HEK293 (cell line): Measurements from ENCODE around the gene ITPRIPL1.

Source experiments
- GLIS2 ChIP-seq: fragments of 450-650 bp; formaldehyde crosslinking; IDR thresholded peaks from 2 replicates; pipeline ENCODE4 v1.5.1; 2016; ENCODE audit warnings: missing biosample characterization, missing genetic modification characterization
- MEIS1 ChIP-seq: sonication (generic); formaldehyde crosslinking; IDR thresholded peaks from 2 replicates; pipeline ENCODE4 v1.8.1; 2022; ENCODE audit warnings: missing genetic modification reagents, mild to moderate bottlenecking, borderline replicate concordance
- OSR2 ChIP-seq: fragments of 450-650 bp; formaldehyde crosslinking; IDR thresholded peaks from 2 replicates; pipeline ENCODE4 v1.5.1; 2016; ENCODE audit warnings: missing biosample characterization, missing genetic modification characterization
- SETDB1 ChIP-seq: IDR thresholded peaks from one replicate; pipeline ENCODE4 v1.6.1; 2017; ENCODE audit warnings: mild to moderate bottlenecking, low read length, moderate library complexity, mixed read lengths; ENCODE audit not compliant: insufficient read length
- WT1 ChIP-seq: fragments of 450-650 bp; formaldehyde crosslinking; IDR thresholded peaks from 2 replicates; pipeline ENCODE4 v1.5.1; 2016; ENCODE audit warnings: missing biosample characterization, missing genetic modification characterization
- YY1 ChIP-seq: fragments of 450-650 bp; formaldehyde crosslinking; IDR thresholded peaks from 2 replicates; pipeline ENCODE4 v1.5.1; 2018; ENCODE audit warnings: missing biosample characterization, missing genetic modification characterization
- ZBTB1 ChIP-seq: fragments of 450-650 bp; formaldehyde crosslinking; IDR thresholded peaks from 2 replicates; pipeline ENCODE4 v1.5.1; 2016; ENCODE audit warnings: missing biosample characterization, missing genetic modification characterization
- ZBTB49 ChIP-seq: fragments of 450-650 bp; formaldehyde crosslinking; IDR thresholded peaks from 2 replicates; pipeline ENCODE4 v1.5.1; 2016; ENCODE audit warnings: missing biosample characterization, missing genetic modification characterization, low read depth
- ZBTB8A ChIP-seq: fragments of 450-650 bp; formaldehyde crosslinking; IDR thresholded peaks from 2 replicates; pipeline ENCODE4 v1.5.1; 2016; ENCODE audit warnings: missing biosample characterization, missing genetic modification characterization
- ZEB2 ChIP-seq: fragments of 450-650 bp; formaldehyde crosslinking; IDR thresholded peaks from 2 replicates; pipeline ENCODE4 v1.5.1; 2016; ENCODE audit warnings: missing biosample characterization, missing genetic modification characterization
- ZNF114 ChIP-seq: fragments of 450-650 bp; formaldehyde crosslinking; IDR thresholded peaks from 2 replicates; pipeline ENCODE4 v1.5.0; 2017; ENCODE audit warnings: missing biosample characterization, missing genetic modification characterization
- ZNF132 ChIP-seq: fragments of 450-650 bp; formaldehyde crosslinking; IDR thresholded peaks from 2 replicates; pipeline ENCODE4 v1.5.1; 2017; ENCODE audit warnings: missing biosample characterization, missing genetic modification characterization, borderline replicate concordance
- ZNF133 ChIP-seq: fragments of 450-650 bp; formaldehyde crosslinking; IDR thresholded peaks from 2 replicates; pipeline ENCODE4 v1.5.1; 2016; ENCODE audit warnings: missing biosample characterization, missing genetic modification characterization
- ZNF138 ChIP-seq: fragments of 450-650 bp; formaldehyde crosslinking; IDR thresholded peaks from 2 replicates; pipeline ENCODE4 v1.5.1; 2016; ENCODE audit warnings: missing biosample characterization, missing genetic modification characterization, borderline replicate concordance
- ZNF140 ChIP-seq: fragments of 450-650 bp; formaldehyde crosslinking; IDR thresholded peaks from 2 replicates; pipeline ENCODE4 v1.5.1; 2016; ENCODE audit warnings: missing biosample characterization, missing genetic modification characterization
- ZNF146 ChIP-seq: fragments of 450-650 bp; formaldehyde crosslinking; IDR thresholded peaks from 2 replicates; pipeline ENCODE4 v1.5.1; 2016; ENCODE audit warnings: missing biosample characterization, missing genetic modification characterization
- ZNF239 ChIP-seq: fragments of 450-650 bp; formaldehyde crosslinking; IDR thresholded peaks from 2 replicates; pipeline ENCODE4 v1.5.1; 2016; ENCODE audit warnings: missing biosample characterization, missing genetic modification characterization
- ZNF311 ChIP-seq: fragments of 450-650 bp; formaldehyde crosslinking; IDR thresholded peaks from 2 replicates; pipeline ENCODE4 v1.5.1; 2017; ENCODE audit warnings: missing biosample characterization, missing genetic modification characterization, borderline replicate concordance
- ZNF354C ChIP-seq: fragments of 450-650 bp; formaldehyde crosslinking; IDR thresholded peaks from 2 replicates; pipeline ENCODE4 v1.5.1; 2016; ENCODE audit warnings: missing biosample characterization, missing genetic modification characterization, low read depth, borderline replicate concordance
- ZNF404 ChIP-seq: fragments of 450-650 bp; formaldehyde crosslinking; IDR thresholded peaks from 2 replicates; pipeline ENCODE4 v1.5.1; 2017; ENCODE audit warnings: missing biosample characterization, missing genetic modification characterization
- ZNF426 ChIP-seq: fragments of 450-650 bp; formaldehyde crosslinking; IDR thresholded peaks from 2 replicates; pipeline ENCODE4 v1.5.1; 2017; ENCODE audit warnings: missing biosample characterization, missing genetic modification characterization, mild to moderate bottlenecking, inconsistent platforms, moderate library complexity
- ZNF473 ChIP-seq: fragments of 450-650 bp; formaldehyde crosslinking; IDR thresholded peaks from 2 replicates; pipeline ENCODE4 v1.5.1; 2017; ENCODE audit warnings: missing biosample characterization, missing genetic modification characterization
- ZNF670 ChIP-seq: fragments of 450-650 bp; formaldehyde crosslinking; IDR thresholded peaks from 2 replicates; pipeline ENCODE4 v1.5.1; 2016; ENCODE audit warnings: missing biosample characterization, missing genetic modification characterization, low read depth
- ZNF76 ChIP-seq: fragments of 450-650 bp; formaldehyde crosslinking; IDR thresholded peaks from 2 replicates; pipeline ENCODE4; 2016; ENCODE audit warnings: low read depth, missing biosample characterization, missing genetic modification characterization, borderline replicate concordance
- ZNF785 ChIP-seq: fragments of 450-650 bp; formaldehyde crosslinking; IDR thresholded peaks from 2 replicates; pipeline ENCODE4 v1.5.1; 2016; ENCODE audit warnings: missing biosample characterization, missing genetic modification characterization
- ZNF837 ChIP-seq: fragments of 450-650 bp; formaldehyde crosslinking; IDR thresholded peaks from 2 replicates; pipeline ENCODE4 v1.5.1; 2016; ENCODE audit warnings: missing biosample characterization, missing genetic modification characterization
- ZSCAN18 ChIP-seq: fragments of 450-650 bp; formaldehyde crosslinking; IDR thresholded peaks from 2 replicates; pipeline ENCODE4 v1.5.1; 2016; ENCODE audit warnings: missing biosample characterization, missing genetic modification characterization
- TF ChIP-seq, protein P1 (sequence below): fragments of 450-650 bp; formaldehyde crosslinking; IDR thresholded peaks from 2 replicates; pipeline ENCODE4 v1.5.1; 2017; ENCODE audit warnings: missing biosample characterization, missing genetic modification characterization
- TF ChIP-seq, protein P2 (sequence below): fragments of 450-650 bp; formaldehyde crosslinking; IDR thresholded peaks from 2 replicates; pipeline ENCODE4 v1.5.1; 2016; ENCODE audit warnings: missing biosample characterization, missing genetic modification characterization, borderline replicate concordance
- TF ChIP-seq, protein P3 (sequence below): fragments of 450-650 bp; formaldehyde crosslinking; IDR thresholded peaks from 2 replicates; pipeline ENCODE4 v1.5.1; 2016; ENCODE audit warnings: missing biosample characterization, missing genetic modification characterization

Gene ITPRIPL1

DNA sequence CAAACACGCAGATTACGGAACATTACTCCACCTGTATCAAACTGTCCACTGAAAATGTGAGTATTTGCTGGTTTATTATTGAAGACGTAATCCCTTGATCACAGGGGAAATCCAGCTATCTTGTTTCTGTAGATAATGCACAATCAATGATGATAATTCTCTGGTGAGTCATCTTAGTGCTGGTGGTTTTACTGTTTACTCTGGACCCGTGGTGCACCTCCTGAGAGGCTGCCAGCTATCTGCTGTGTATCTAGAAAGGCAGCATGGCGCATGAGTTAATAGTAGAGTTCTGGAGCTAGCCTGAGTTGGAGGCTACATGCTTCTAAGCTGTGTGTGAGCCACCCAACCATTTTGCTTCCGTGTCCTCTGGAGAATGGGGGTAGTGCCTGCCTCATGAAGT lies 17.0 kb downstream of the ITPRIPL1 start (continued):
- TF ChIP-seq ZNF138 (tag by site-specific recombination) (no peak), ZNF76 (no peak), ZNF133 (tag by site-specific recombination) (no peak), ZEB2 (peak; percentile 48; the same call in 1 of the 2 replicates), OSR2 (tag by site-specific recombination) (peak; percentile 24; the same call in 1 of the 2 replicates), SETDB1 (no peak), ZBTB49 (tag by site-specific recombination) (no peak), ZBTB1 (tag by site-specific recombination) (no peak), ZNF146 (tag by site-specific recombination) (no peak), ZNF426 (tag by site-specific recombination) (no peak), ZNF473 (tag by site-specific recombination) (no peak), WT1 (no peak), ZBTB8A (tag by site-specific recombination) (no peak), ZNF837 (tag by site-specific recombination) (no peak), ZNF670 (tag by site-specific recombination) (no peak), MEIS1 (CRISPR knock-in tag) (no peak), YY1 (tag by site-specific recombination) (no peak), GLIS2 (tag by site-specific recombination) (no peak), ZNF404 (tag by site-specific recombination) (no peak), ZNF785 (tag by site-specific recombination) (no peak), ZNF354C (tag by site-specific recombination) (no peak), ZSCAN18 (tag by site-specific recombination) (no peak), ZNF114 (no peak), ZNF132 (tag by site-specific recombination) (no peak), ZNF239 (tag by site-specific recombination) (no peak), ZNF140 (tag by site-specific recombination) (no peak), ZNF311 (no peak)
- TF ChIP-seq, protein P1, sequence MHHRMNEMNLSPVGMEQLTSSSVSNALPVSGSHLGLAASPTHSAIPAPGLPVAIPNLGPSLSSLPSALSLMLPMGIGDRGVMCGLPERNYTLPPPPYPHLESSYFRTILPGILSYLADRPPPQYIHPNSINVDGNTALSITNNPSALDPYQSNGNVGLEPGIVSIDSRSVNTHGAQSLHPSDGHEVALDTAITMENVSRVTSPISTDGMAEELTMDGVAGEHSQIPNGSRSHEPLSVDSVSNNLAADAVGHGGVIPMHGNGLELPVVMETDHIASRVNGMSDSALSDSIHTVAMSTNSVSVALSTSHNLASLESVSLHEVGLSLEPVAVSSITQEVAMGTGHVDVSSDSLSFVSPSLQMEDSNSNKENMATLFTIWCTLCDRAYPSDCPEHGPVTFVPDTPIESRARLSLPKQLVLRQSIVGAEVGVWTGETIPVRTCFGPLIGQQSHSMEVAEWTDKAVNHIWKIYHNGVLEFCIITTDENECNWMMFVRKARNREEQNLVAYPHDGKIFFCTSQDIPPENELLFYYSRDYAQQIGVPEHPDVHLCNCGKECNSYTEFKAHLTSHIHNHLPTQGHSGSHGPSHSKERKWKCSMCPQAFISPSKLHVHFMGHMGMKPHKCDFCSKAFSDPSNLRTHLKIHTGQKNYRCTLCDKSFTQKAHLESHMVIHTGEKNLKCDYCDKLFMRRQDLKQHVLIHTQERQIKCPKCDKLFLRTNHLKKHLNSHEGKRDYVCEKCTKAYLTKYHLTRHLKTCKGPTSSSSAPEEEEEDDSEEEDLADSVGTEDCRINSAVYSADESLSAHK (tag by site-specific recombination): no peak
- TF ChIP-seq, protein P2, sequence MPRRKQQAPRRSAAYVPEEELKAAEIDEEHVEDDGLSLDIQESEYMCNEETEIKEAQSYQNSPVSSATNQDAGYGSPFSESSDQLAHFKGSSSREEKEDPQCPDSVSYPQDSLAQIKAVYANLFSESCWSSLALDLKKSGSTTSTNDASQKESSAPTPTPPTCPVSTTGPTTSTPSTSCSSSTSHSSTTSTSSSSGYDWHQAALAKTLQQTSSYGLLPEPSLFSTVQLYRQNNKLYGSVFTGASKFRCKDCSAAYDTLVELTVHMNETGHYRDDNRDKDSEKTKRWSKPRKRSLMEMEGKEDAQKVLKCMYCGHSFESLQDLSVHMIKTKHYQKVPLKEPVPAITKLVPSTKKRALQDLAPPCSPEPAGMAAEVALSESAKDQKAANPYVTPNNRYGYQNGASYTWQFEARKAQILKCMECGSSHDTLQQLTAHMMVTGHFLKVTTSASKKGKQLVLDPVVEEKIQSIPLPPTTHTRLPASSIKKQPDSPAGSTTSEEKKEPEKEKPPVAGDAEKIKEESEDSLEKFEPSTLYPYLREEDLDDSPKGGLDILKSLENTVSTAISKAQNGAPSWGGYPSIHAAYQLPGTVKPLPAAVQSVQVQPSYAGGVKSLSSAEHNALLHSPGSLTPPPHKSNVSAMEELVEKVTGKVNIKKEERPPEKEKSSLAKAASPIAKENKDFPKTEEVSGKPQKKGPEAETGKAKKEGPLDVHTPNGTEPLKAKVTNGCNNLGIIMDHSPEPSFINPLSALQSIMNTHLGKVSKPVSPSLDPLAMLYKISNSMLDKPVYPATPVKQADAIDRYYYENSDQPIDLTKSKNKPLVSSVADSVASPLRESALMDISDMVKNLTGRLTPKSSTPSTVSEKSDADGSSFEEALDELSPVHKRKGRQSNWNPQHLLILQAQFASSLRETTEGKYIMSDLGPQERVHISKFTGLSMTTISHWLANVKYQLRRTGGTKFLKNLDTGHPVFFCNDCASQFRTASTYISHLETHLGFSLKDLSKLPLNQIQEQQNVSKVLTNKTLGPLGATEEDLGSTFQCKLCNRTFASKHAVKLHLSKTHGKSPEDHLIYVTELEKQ: peak; percentile 33; the same call in 1 of the 2 replicates
- TF ChIP-seq, protein P3, sequence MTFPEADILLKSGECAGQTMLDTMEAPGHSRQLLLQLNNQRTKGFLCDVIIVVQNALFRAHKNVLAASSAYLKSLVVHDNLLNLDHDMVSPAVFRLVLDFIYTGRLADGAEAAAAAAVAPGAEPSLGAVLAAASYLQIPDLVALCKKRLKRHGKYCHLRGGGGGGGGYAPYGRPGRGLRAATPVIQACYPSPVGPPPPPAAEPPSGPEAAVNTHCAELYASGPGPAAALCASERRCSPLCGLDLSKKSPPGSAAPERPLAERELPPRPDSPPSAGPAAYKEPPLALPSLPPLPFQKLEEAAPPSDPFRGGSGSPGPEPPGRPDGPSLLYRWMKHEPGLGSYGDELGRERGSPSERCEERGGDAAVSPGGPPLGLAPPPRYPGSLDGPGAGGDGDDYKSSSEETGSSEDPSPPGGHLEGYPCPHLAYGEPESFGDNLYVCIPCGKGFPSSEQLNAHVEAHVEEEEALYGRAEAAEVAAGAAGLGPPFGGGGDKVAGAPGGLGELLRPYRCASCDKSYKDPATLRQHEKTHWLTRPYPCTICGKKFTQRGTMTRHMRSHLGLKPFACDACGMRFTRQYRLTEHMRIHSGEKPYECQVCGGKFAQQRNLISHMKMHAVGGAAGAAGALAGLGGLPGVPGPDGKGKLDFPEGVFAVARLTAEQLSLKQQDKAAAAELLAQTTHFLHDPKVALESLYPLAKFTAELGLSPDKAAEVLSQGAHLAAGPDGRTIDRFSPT (tag by site-specific recombination): no peak
